Peyer's patch (tissue), 4 donors: ENCODE results near the gene MYO15B.

ENCODE experiments used
- CTCF ChIP-seq, 6 experiments: fragments of 450-650 bp in 4 of 6; fragments of 200-600 bp in 2 of 6; sonication (generic) in 1 of 6; IDR thresholded peaks; one replicate each; pipeline ENCODE4 v1.5.1; 2017 to 2019; ENCODE audit warnings: antibody characterized with exemption in 6 of 6, mild to moderate bottlenecking in 3 of 6, moderate library complexity in 1 of 6
- POLR2A ChIP-seq, 2 donors: fragments of 450-650 bp; IDR thresholded peaks; one replicate each; pipeline ENCODE4 v1.5.1; 2017; ENCODE audit warnings: antibody characterized with exemption in 2 of 2, mild to moderate bottlenecking in 2 of 2, moderate library complexity in 2 of 2

DNA sequence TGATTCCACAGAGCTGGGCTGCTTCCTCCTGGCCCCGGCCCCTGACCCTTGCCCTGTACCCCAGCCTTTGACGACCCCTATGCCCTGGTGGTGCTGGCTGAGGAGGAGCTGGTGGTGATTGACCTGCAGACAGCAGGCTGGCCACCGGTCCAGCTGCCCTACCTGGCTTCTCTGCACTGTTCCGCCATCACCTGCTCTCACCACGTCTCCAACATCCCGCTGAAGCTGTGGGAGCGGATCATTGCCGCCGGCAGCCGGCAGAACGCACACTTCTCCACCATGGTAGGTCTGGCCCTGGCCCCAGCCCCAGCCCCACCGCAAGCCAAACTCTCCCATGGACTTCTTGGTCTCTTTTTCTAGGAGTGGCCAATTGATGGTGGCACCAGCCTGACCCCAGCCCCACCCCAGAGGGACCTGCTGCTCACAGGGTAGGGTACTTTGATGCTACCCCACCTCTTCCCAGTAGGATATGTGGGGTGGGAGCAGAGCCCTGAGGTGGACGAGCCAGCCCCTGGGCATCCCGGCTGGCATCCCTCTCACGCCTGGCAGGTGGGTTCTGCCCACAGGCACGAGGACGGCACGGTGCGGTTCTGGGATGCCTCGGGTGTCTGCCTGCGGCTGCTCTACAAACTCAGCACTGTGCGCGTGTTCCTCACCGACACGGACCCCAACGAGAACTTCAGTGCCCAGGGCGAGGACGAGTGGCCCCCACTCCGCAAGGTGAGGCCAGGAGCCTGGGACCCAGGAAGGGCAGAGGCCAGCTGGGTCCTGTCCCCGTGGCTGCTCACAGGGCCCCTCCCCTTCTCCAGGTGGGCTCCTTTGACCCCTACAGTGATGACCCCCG, 19.0 kb upstream of the MYO15B start:
- no peak for TF ChIP-seq CTCF (IDR thresholded peaks at IDR 0.05)
- no peak for TF ChIP-seq POLR2A (IDR thresholded peaks at IDR 0.05)
